GM18508 (cell line): ENCODE data around the gene NCKAP1.
"Not testable (repeated sequence)": the region's sequence is repeated elsewhere in the genome, so short reads cannot be mapped to it uniquely, and the experiment has no call there.

ENCODE experiments used
- ATAC-seq: cut with Tn5 transposase; IDR thresholded peaks from one replicate; pipeline ENCODE4 v1.9.1; 2021; ENCODE audit warnings: moderate number of reproducible peaks; ENCODE audit not compliant: insufficient read depth, unreplicated experiment

Gene NCKAP1

DNA sequence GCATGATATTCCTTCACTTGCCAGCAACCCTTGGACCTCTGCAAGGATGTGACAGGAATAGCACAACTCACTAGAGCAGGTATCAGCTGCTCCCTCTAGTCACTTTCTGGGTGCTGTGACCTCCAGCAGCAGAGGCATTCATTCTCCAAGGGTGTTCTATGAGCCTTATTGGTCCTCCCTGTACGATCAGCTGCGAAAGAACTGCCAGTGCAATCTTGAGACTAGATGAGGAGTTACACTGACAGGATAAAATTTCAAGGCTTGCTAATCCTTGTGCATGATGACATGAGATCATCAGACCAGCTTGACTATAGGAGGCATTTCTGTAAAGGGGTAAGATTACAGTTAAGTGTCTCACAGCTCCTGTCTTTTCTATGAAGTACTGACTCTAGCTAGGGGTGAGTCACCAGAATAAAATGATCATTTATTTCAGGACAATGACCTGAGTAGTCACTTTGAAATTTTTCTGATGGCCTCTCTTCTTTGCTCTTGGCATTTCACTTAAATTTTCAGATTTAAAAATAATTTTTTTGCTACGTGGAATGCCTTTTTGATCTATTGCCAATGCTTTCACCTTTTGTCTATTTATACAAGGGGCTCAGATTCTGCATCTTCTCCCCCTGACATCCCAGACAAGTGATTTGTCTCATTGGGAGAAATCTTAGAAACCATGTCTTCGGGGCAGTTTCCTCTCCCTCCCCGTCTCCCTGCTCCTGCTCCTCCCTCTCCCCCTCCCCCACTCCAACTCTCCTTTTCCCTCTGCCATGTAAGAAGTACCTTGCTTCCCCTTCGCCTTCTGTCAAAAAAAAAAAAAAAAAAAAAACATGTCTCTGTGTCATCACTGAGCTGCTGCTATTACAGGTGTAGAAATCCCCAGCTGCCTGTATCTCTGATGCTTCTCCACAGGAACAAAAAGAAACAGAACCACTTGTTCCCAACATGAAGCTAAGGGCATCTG lies 122.6 kb downstream of the NCKAP1 start:
- ATAC-seq = no peak

DNA sequence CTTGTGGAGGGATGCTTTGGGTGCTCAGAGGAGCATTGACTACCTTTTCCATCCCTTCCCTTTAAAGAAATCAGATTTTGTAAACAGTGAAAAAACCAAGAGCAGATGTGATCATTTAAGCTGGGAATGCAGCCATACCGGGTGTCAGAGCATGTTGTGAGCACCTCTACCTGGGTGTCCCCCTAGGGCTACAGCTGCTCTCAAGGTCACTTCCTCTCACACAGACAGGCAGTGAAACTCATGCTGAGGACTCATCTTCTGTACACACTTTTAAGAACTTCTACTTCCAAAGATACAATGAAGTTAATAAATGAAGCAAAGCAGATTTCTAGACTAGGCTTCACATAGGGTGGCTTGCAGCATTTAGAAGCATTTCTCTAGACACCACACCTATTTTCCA lies 123.4 kb downstream of the NCKAP1 start:
- no peak for ATAC-seq

DNA sequence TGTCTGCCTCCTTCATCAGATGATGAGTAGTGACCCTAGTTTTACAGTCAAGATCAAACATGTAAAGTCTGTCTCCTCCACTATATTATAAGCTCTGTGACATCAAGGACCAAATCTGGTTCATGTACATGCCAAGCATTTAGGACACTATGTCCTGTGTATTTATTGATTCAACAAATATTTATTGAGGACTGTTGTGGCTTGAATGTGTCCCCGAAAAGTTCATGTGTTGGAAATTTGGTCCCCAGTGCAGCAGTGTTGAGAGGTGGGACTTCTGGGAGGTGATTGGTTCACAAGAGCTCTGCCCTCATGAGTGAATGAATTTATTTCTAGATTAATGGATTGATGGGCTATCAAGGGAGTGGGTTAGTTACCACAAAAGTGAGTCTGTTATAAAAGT lies 125.2 kb downstream of the NCKAP1 start:
- ATAC-seq = no peak

GRCh38 chr2:182912518-182912915 lies 125.7 kb downstream of the NCKAP1 start:
- ATAC-seq = no peak

DNA sequence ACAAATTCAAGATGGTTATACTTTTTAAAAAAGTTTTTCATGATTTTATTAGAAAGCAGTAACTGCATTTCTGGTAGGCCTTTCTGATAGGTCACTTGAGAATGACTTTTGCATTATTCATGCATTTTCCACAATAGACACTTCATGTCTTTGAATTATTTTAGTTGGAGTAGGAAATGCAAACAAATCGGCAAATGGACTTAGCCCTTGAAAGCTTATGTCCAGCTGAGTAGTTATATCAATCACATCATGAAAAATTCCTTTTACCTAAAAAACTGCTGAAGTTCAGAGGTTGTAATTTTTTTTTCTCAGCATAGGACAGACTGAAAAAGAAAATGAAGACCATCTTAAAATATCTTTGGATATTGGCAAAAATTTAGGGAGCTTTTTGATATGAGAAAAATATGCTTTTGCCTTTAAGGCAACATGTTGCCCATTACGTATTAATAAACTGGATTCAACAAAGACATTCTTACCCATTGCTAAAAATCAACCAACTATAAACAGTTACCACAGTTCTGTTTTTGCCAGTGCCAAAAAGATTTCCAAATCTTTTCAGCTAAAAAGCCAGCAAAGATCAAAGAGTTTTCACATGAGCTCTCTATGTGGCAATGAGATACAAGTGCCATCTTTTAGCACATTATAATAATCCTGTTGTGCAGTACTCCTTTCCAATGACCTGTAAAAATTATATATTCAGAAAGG lies 126.3 kb downstream of the NCKAP1 start:
- ATAC-seq = no peak

- ATAC-seq = no peak
Observed at GRCh38 chr2:182910965-182911364, 127.3 kb downstream of the NCKAP1 start.

GRCh38 chr2:182907081-182907830 lies 131.0 kb downstream of the NCKAP1 start:
- ATAC-seq = no peak

GRCh38 chr2:182906454-182906853 lies 131.8 kb downstream of the NCKAP1 start:
- ATAC-seq = no peak

- ATAC-seq = no peak
Observed at GRCh38 chr2:182904844-182905243, 133.4 kb downstream of the NCKAP1 start.

- ATAC-seq = no peak
Observed at GRCh38 chr2:182903566-182903965, 134.7 kb downstream of the NCKAP1 start.

DNA sequence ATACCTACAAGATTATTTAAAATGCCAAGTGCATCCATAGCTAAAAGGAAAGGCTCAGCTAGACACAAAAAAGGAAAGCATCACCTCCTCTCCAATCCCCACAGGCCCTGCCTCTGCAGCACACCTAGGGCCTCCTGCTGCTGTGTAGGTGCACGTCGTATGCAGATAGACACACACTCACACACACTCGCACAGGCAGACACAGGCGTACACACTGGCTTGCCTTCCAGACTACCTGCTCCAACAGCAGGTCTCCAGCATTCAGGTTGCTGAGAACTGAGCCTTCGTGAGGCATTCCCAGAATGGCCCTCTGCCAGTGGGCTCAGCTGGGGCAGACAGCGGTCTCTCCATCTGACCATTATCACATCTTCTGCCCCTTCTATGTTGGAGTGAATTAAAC lies 136.5 kb downstream of the NCKAP1 start:
- no peak for ATAC-seq

DNA sequence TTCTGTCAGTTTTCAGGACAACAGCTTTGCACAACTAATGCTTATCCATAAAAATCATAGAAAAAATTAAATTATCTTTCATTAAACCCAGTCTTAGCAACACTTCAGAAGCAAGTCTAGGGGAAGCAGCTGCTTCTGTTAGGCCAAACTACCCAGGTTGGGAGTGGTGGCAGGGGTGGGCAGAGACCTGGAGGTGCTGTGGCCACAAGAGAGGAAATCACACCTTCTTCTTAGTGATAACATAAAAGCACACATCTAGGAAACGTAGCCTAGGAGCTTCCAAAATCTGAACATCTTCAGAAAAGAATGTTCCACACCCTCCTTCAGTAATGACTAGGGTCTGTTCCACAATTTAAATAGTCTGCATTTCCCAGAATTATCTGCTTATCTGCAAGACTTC lies 139.5 kb downstream of the NCKAP1 start:
- ATAC-seq = no peak

- ATAC-seq = no peak
Observed at GRCh38 chr2:182897137-182897536, 141.1 kb downstream of the NCKAP1 start.

GRCh38 chr2:182895798-182896197 lies 142.5 kb downstream of the NCKAP1 start:
- no peak for ATAC-seq

- ATAC-seq = no peak
Observed at GRCh38 chr2:182895169-182895568, 143.1 kb downstream of the NCKAP1 start.

- ATAC-seq = no peak
Observed at GRCh38 chr2:182894174-182894573, 144.1 kb downstream of the NCKAP1 start.

DNA sequence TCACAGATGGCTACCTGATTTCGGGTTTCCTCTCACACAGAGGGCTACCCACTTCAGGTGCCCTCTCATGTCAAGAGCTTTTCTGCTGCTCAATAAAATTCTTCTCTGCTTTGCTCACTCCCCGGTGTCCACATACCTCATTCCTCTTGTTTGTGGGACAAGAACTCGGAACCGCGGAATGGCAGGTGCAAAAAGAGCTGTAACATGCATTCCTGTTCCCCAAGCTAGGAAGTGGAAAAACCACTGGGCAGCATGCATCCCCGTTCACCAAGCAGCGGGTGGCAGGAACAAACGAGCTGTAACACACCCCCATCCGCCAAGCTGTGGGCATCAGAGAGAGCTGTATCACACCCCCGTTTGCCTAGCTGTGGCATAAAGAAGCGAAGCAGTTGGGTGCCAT lies 144.6 kb downstream of the NCKAP1 start:
- no peak for ATAC-seq

- ATAC-seq = not testable (repeated sequence)
Observed at GRCh38 chr2:182893035-182893434, 145.2 kb downstream of the NCKAP1 start.

- ATAC-seq = no peak
Observed at GRCh38 chr2:182891611-182892010, 146.6 kb downstream of the NCKAP1 start.

- no peak for ATAC-seq
Observed at GRCh38 chr2:182890773-182891378, 147.4 kb downstream of the NCKAP1 start.
